Measurements from ENCODE around the gene TNS3. TPM values are rescaled to one million over a fixed set of nuclear protein-coding genes. Genes with fewer than 3 reads are reported as not detected.

Gene TNS3
- total and polyA plus RNA-seq, 9 of the 15 experiments (the other 6 are each of a cell fraction or from before 2014, with no cell fraction given): 0.20 TPM; not detected in 8

DNA sequence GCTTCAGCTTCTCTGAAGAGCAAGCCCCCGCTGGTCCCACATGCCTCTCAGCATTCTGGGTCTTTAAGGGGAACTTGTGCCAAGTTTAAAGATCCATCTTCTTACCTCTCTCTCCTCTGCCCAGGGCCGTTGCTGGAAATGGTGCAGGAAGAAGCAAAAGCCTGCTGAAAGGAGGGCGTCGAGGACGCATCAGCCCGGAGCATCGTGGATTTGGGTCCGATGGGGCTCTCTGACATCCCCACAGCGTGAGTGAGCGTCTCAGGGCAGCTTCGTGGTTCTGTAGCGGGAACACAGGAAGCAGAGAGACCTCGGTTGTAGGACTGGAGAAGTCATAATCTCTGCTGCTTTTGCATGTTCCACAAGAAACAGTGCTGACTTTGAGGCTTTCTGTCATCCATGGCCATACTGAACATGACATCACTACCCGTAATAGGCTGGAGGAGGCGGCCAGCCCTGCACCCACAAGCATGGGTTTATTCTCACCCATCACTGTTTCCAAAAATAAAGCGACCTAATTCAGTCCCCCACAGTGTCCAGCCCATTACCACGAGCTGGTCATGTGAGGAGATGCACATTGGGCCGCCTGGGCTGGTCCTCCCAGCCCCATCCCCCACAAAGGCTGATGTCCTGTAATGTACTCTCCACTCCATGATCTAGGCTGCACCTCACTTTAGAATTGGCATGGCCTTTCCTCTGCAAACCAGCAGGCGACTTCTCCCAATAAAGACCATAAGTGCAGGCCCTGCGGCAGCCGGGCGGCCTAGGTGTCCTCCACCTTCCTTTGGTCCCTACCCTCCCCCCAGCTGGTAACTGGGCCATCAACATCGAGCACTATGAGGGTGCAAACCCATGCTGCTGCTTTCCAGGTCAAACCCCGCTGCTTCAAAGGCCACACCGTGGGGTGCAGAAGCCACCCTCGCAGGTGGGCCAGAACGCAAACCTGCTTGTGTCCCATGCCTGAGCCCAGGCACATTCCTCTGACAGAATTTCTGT is 276.9 kb downstream of the TNS3 start:
- in situ Hi-C loops (cut with MboI): no loop called here
- intact Hi-C loops (cut with micrococcal nuclease): no loop called here
- Histone ChIP-seq H2AFZ (ENCODE audit: low read depth, low read length) (no peak overlapping the region), H4K20me1 (replicated peaks; ENCODE audit: control insufficient read depth, insufficient read depth, low read length) (no peaks in the 10 kb centered on the region), H3K4me1 (replicated peaks in 1 of 2; ENCODE audit: control insufficient read depth in 2 of 2, insufficient read depth in 2 of 2, low read length in 2 of 2) (no peaks in the 10 kb centered on the region; a peak in 1 of 5 replicates), H3K27ac (ENCODE audit: extremely low read depth, low read depth, low read length) (no peak overlapping the region), H3K79me2 (ENCODE audit: control insufficient read depth, insufficient read depth, low read length) (no peaks in the 10 kb centered on the region), H3K4me2 (ENCODE audit: insufficient read depth, low read length) (no peak overlapping the region), H3K9me1 (ENCODE audit: control insufficient read depth, insufficient read depth, low read length) (no peaks in the 10 kb centered on the region), H3K9ac (ENCODE audit: insufficient read depth in 1 of 2, low read depth in 2 of 2, low read length in 2 of 2) (no peak overlapping the region), H3K36me3 (ENCODE audit: control insufficient read depth, insufficient read depth, low read length) (no peaks in the 10 kb centered on the region), H3K4me3 (no peak overlapping the region), H3K9me3 (replicated peaks; ENCODE audit: control insufficient read depth, insufficient read depth, low read depth, low read length) (no peaks in the 10 kb centered on the region), H3K27me3 (ENCODE audit: control insufficient read depth in 2 of 2, insufficient read depth in 2 of 2, low read length in 2 of 2) (peaks cover 25 to 49% of the 10 kb centered on the region in 2 experiments)
- ChIA-PET POLR2A (interaction anchor here (1.1 kb wide), 1 partner anchor 11 kb away, joined by 4 read pairs; no protein-coding TSS in a partner anchor), CTCF (ENCODE audit: low intra/inter-chr PET ratio) (no interaction called here)
- ATAC-seq (no peak), DNase-seq (ENCODE audit: extremely low read depth in 1 of 4, low spot score in 3 of 4) (no peak), FAIRE-seq (no peak)
- under 1% methylated on average over 26 of the region's 27 CpGs for WGBS (ENCODE audit: insufficient coverage, low coverage, missing lambda C conversion rate)
- TF ChIP-seq ZNF212 (CRISPR knock-in tag; IDR thresholded peaks at IDR 0.05): no peak
- TF ChIP-seq, protein P1, sequence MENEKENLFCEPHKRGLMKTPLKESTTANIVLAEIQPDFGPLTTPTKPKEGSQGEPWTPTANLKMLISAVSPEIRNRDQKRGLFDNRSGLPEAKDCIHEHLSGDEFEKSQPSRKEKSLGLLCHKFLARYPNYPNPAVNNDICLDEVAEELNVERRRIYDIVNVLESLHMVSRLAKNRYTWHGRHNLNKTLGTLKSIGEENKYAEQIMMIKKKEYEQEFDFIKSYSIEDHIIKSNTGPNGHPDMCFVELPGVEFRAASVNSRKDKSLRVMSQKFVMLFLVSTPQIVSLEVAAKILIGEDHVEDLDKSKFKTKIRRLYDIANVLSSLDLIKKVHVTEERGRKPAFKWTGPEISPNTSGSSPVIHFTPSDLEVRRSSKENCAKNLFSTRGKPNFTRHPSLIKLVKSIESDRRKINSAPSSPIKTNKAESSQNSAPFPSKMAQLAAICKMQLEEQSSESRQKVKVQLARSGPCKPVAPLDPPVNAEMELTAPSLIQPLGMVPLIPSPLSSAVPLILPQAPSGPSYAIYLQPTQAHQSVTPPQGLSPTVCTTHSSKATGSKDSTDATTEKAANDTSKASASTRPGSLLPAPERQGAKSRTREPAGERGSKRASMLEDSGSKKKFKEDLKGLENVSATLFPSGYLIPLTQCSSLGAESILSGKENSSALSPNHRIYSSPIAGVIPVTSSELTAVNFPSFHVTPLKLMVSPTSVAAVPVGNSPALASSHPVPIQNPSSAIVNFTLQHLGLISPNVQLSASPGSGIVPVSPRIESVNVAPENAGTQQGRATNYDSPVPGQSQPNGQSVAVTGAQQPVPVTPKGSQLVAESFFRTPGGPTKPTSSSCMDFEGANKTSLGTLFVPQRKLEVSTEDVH (IDR thresholded peaks at IDR 0.05; ENCODE audit: low read depth, partially characterized antibody): no peak
- TF ChIP-seq TCFL5 (CRISPR knock-in tag; conservative IDR thresholded peaks at IDR 0.05): no peak
- no peak for TF ChIP-seq CUX1 (CRISPR knock-in tag; IDR thresholded peaks at IDR 0.05)
- no peak for TF ChIP-seq SOX6 (IDR thresholded peaks at IDR 0.05)
- no peak for TF ChIP-seq MEIS2 (IDR thresholded peaks at IDR 0.05; ENCODE audit: partially characterized antibody)
- no peak for TF ChIP-seq ZNF785 (CRISPR knock-in tag; IDR thresholded peaks at IDR 0.05)
- no peak for TF ChIP-seq THAP7 (CRISPR knock-in tag; IDR thresholded peaks at IDR 0.05)
- TF ChIP-seq USF2 (CRISPR knock-in tag; IDR thresholded peaks at IDR 0.05): no peak
- no TSS peak for BruUV-seq (replicated peaks)
